K562 (cell line): ENCODE data around the gene ADAMTS6.

Source experiments
- ASH1L ChIP-seq: fragments of 450-650 bp; IDR thresholded peaks from 2 replicates; pipeline ENCODE4 v1.6.1; 2018; ENCODE audit warnings: borderline replicate concordance, mild to moderate bottlenecking, low read depth; ENCODE audit not compliant: partially characterized antibody
- ATF2 ChIP-seq: sonication (generic); formaldehyde crosslinking; IDR thresholded peaks from 2 replicates; pipeline ENCODE4 v1.8.1; 2022; ENCODE audit warnings: missing genetic modification reagents
- CTCF ChIP-seq, 3 experiments: IDR thresholded peaks in 2 of 3; conservative IDR thresholded peaks in 1 of 3; 2 replicates each; pipeline ENCODE4 v1.5.1; 2011 to 2012; ENCODE audit warnings: low read length in 3 of 3, mild to moderate bottlenecking in 3 of 3, control low read depth in 2 of 3, improper control_type of control experiment in 1 of 3, inconsistent platforms in 1 of 3, low read depth in 1 of 3, mixed read lengths in 1 of 3, moderate library complexity in 1 of 3; ENCODE audit not compliant: insufficient read depth in 2 of 3
- ELF1 ChIP-seq: fragments of 200-800 bp; sonication (Bioruptor generic); IDR thresholded peaks from 2 replicates; pipeline ENCODE4 v1.6.1; 2016; ENCODE audit warnings: missing genetic modification characterization, missing compliant biosample characterization
- ELF2 ChIP-seq: fragments of 250-450 bp; sonication (Bioruptor Pico); IDR thresholded peaks from 2 replicates; pipeline ENCODE4 v1.5.0; 2021; ENCODE audit warnings: mild to moderate bottlenecking
- EZH2 ChIP-seq: IDR thresholded peaks from 2 replicates; pipeline ENCODE4 v1.6.1; 2012; ENCODE audit warnings: low read depth, mild to moderate bottlenecking, inconsistent platforms, low read length, borderline replicate concordance
- KDM1A ChIP-seq, 2 experiments: fragments of 450-650 bp; IDR thresholded peaks; 2 replicates each; pipeline ENCODE4 v1.6.1; 2016; ENCODE audit warnings: mild to moderate bottlenecking in 2 of 2
- POLR2A ChIP-seq: fragments of 450-650 bp; conservative IDR thresholded peaks from 2 replicates; pipeline ENCODE4 v1.6.1; 2016
- TAF1 ChIP-seq: IDR thresholded peaks from 2 replicates; pipeline ENCODE4 v1.6.1; 2011; ENCODE audit warnings: mild to moderate bottlenecking, low read length, moderate library complexity; ENCODE audit not compliant: insufficient read depth, control insufficient read depth, severe bottlenecking; ENCODE audit errors: extremely low read depth
- USF1 ChIP-seq: sonication (generic); formaldehyde crosslinking; IDR thresholded peaks from 2 replicates; pipeline ENCODE4 v1.9.0; 2022; ENCODE audit warnings: mild to moderate bottlenecking, missing genetic modification reagents
- ZNF274 ChIP-seq: IDR thresholded peaks from 2 replicates; pipeline ENCODE4 v1.6.1; 2011; ENCODE audit warnings: low read depth, mild to moderate bottlenecking, low read length, moderate library complexity, borderline replicate concordance
- ZNF408 ChIP-seq: fragments of 250-450 bp; sonication (Bioruptor Pico); IDR thresholded peaks from 2 replicates; pipeline ENCODE4 v1.4.0; 2020; ENCODE audit warnings: low read depth, mild to moderate bottlenecking, moderate library complexity
- ZNF717 ChIP-seq: fragments of 250-450 bp; sonication (Bioruptor Pico); IDR thresholded peaks from 2 replicates; pipeline ENCODE4 v1.5.0; 2021

GRCh38 chr5:65247594-65247993 lies 234.1 kb downstream of the ADAMTS6 start:
- no peak for TF ChIP-seq ELF1 (tag)
- no peak for TF ChIP-seq TAF1
- TF ChIP-seq ZNF408 (CRISPR knock-in tag): no peak
- TF ChIP-seq ELF2 (CRISPR knock-in tag): no peak
- TF ChIP-seq ZNF274: no peak
- no peak for TF ChIP-seq CTCF (IDR thresholded peaks at IDR 0.05 in 2 of 3, conservative IDR thresholded peaks at IDR 0.05 in 1 of 3; ENCODE audit: insufficient read depth in 2 of 3, low read depth in 1 of 3, low read length in 3 of 3)
- TF ChIP-seq POLR2A: no peak
- TF ChIP-seq ZNF717 (CRISPR knock-in tag): no peak
- no peak for TF ChIP-seq ATF2
- TF ChIP-seq KDM1A (IDR thresholded peaks at IDR 0.05): no peak
- TF ChIP-seq ASH1L: no peak
- no peak for TF ChIP-seq EZH2
- TF ChIP-seq USF1: no peak
